GM23338 (cell line): ENCODE results near the gene CRY1. TPM values are rescaled to one million over a fixed set of nuclear protein-coding genes. Genes with fewer than 3 reads are reported as not detected.

Experiments used
- ATAC-seq: fragments of 200-7000 bp; cut with Tn5 transposase; 3 replicates; pipeline ENCODE4 v1.9.1; 2020
- DNase-seq: peaks from one replicate; pipeline ENCODE4 v3.0.0-alpha.2; 2015; ENCODE audit warnings: low spot score
- H2AFZ ChIP-seq: fragments of 200-600 bp; sonication (generic); 2 replicates; pipeline ENCODE4 v1.8.0; 2016; ENCODE audit warnings: antibody characterized with exemption, mild to moderate bottlenecking, moderate library complexity
- H3F3A ChIP-seq: fragments of 200-600 bp; sonication (generic); replicated peaks from 2 replicates; pipeline ENCODE4 v1.8.0; 2017; ENCODE audit warnings: antibody characterized with exemption, mixed run types, low read depth
- H3K27ac ChIP-seq: fragments of 200-600 bp; sonication (generic); 2 replicates; pipeline ENCODE4 v1.6.1; 2016; ENCODE audit warnings: low read depth
- H3K27me3 ChIP-seq: fragments of 200-600 bp; sonication (generic); 2 replicates; pipeline ENCODE4 v1.8.0; 2016; ENCODE audit warnings: mild to moderate bottlenecking, mixed run types, moderate library complexity; ENCODE audit not compliant: insufficient read depth
- H3K36me3 ChIP-seq: fragments of 200-600 bp; sonication (generic); 2 replicates; pipeline ENCODE4 v1.8.0; 2016; ENCODE audit warnings: mild to moderate bottlenecking; ENCODE audit not compliant: insufficient read depth
- H3K4me1 ChIP-seq: fragments of 200-600 bp; sonication (generic); 2 replicates; pipeline ENCODE4 v1.8.0; 2016; ENCODE audit warnings: mild to moderate bottlenecking, moderate library complexity; ENCODE audit not compliant: insufficient read depth
- H3K4me2 ChIP-seq: fragments of 200-600 bp; sonication (generic); 2 replicates; pipeline ENCODE4 v1.7.1; 2017; ENCODE audit warnings: mixed run types
- H3K4me3 ChIP-seq: fragments of 200-600 bp; sonication (generic); 2 replicates; pipeline ENCODE4 v1.6.1; 2016; ENCODE audit warnings: mixed run types
- H3K79me2 ChIP-seq: fragments of 200-600 bp; sonication (generic); replicated peaks from 2 replicates; pipeline ENCODE4 v1.8.0; 2017; ENCODE audit warnings: mild to moderate bottlenecking; ENCODE audit not compliant: insufficient read depth
- H3K9me2 ChIP-seq: fragments of 200-600 bp; sonication (generic); 2 replicates; pipeline ENCODE4 v1.8.0; 2017; ENCODE audit not compliant: insufficient read depth
- H4K20me1 ChIP-seq: fragments of 200-600 bp; sonication (generic); replicated peaks from 2 replicates; pipeline ENCODE4 v1.8.0; 2017; ENCODE audit warnings: mild to moderate bottlenecking; ENCODE audit not compliant: insufficient read depth
- H3K27ac Mint-ChIP-seq: 2 replicates; pipeline ENCODE4 v1.8.0; 2020; ENCODE audit warnings: inconsistent platforms, mild to moderate bottlenecking, moderate library complexity, mixed read lengths
- H3K27me3 Mint-ChIP-seq: 3 replicates; pipeline ENCODE4 v1.8.0; 2022; ENCODE audit warnings: low read depth, mild to moderate bottlenecking, moderate library complexity, mixed read lengths, inconsistent platforms; ENCODE audit not compliant: insufficient read depth, poor library complexity
- H3K36me3 Mint-ChIP-seq: 3 replicates; pipeline ENCODE4 v1.8.0; 2021; ENCODE audit warnings: low read depth, mild to moderate bottlenecking, inconsistent platforms, moderate library complexity, mixed read lengths
- H3K4me1 Mint-ChIP-seq: 3 replicates; pipeline ENCODE4 v1.8.0; 2020; ENCODE audit warnings: mild to moderate bottlenecking, inconsistent platforms, mixed read lengths
- H3K4me3 Mint-ChIP-seq: 3 replicates; pipeline ENCODE4 v1.8.0; 2021; ENCODE audit warnings: moderate library complexity, mild to moderate bottlenecking, inconsistent platforms, mixed read lengths
- H3K9me3 Mint-ChIP-seq: 3 replicates; pipeline ENCODE4 v1.8.0; 2020; ENCODE audit warnings: moderate library complexity, mild to moderate bottlenecking, inconsistent platforms, mixed read lengths
- CREB1 ChIP-seq: fragments of 250-450 bp; sonication (Bioruptor Pico); IDR thresholded peaks from 2 replicates; pipeline ENCODE4 v1.5.0; 2020; ENCODE audit warnings: low read depth, mild to moderate bottlenecking, moderate library complexity
- EZH2 ChIP-seq: fragments of 200-600 bp; sonication (generic); IDR thresholded peaks from one replicate; pipeline ENCODE4 v1.8.0; 2017; ENCODE audit warnings: antibody characterized with exemption, mild to moderate bottlenecking, low read depth; ENCODE audit not compliant: unreplicated experiment
- EZH2phosphoT487 ChIP-seq: fragments of 200-600 bp; sonication (generic); IDR thresholded peaks from one replicate; pipeline ENCODE4 v1.8.1; 2018; ENCODE audit warnings: antibody characterized with exemption; ENCODE audit not compliant: unreplicated experiment
- JUNB ChIP-seq: IDR thresholded peaks from one replicate; pipeline ENCODE4 v1.6.1; 2016; ENCODE audit warnings: antibody characterized with exemption; ENCODE audit not compliant: unreplicated experiment
- NANOG ChIP-seq: IDR thresholded peaks from 2 replicates; pipeline ENCODE4 v1.6.1; 2016; ENCODE audit warnings: antibody characterized with exemption, borderline replicate concordance
- POLR2AphosphoS5 ChIP-seq: IDR thresholded peaks from 2 replicates; pipeline ENCODE4 v1.6.1; 2016; ENCODE audit warnings: antibody characterized with exemption, low read depth
- STAT1 ChIP-seq: IDR thresholded peaks from one replicate; pipeline ENCODE4 v1.6.1; 2016; ENCODE audit warnings: antibody characterized with exemption; ENCODE audit not compliant: unreplicated experiment
- ZNF114 ChIP-seq: fragments of 250-450 bp; sonication (Bioruptor Pico); IDR thresholded peaks from 2 replicates; pipeline ENCODE4 v1.5.0; 2020; ENCODE audit warnings: mild to moderate bottlenecking, moderate library complexity
- ZNF331 ChIP-seq: fragments of 250-450 bp; sonication (Bioruptor Pico); IDR thresholded peaks from 2 replicates; pipeline ENCODE4 v1.5.0; 2020; ENCODE audit warnings: low read depth, mild to moderate bottlenecking, moderate library complexity
- polyA plus RNA-seq: library from polyadenylated mRNA; unstranded; fragments of >200 nt; fragmentation: Nextera tagmentation; extraction: Ambion mirVana; gene quantifications from 2 replicates; pipeline ENCODE4 v1.2.1, GENCODE V29; 2016
- total RNA-seq: library from RNA; depleted of rRNA; stranded (reverse); fragments of >200 nt; shearing (Covaris generic); gene quantifications from 2 replicates; pipeline ENCODE4 v1.2.3, GENCODE V29; 2014
- TF ChIP-seq, protein P1 (sequence below): fragments of 250-450 bp; sonication (Bioruptor Pico); IDR thresholded peaks from 2 replicates; pipeline ENCODE4 v1.5.0; 2020; ENCODE audit warnings: mild to moderate bottlenecking, moderate library complexity
- TF ChIP-seq, protein P2 (sequence below), 2 experiments: fragments of 200-600 bp in 1 of 2; sonication (generic) in 1 of 2; conservative IDR thresholded peaks; 2 replicates each; pipeline versions ENCODE4 v1.5.1 to v1.6.1; 2016 to 2017; ENCODE audit warnings: antibody characterized with exemption in 2 of 2, low read depth in 2 of 2, mild to moderate bottlenecking in 2 of 2, moderate library complexity in 1 of 2
- TF ChIP-seq, protein P3 (sequence below): IDR thresholded peaks from 2 replicates; pipeline ENCODE4 v1.6.1; 2016; ENCODE audit warnings: antibody characterized with exemption
- TF ChIP-seq, protein P4 (sequence below): IDR thresholded peaks from one replicate; pipeline ENCODE4 v1.6.1; 2018; ENCODE audit warnings: antibody characterized with exemption; ENCODE audit not compliant: unreplicated experiment

CRY1 gene
- total and polyA plus RNA-seq, 2 experiments from 2014 or later = 27.7 to 28.2 TPM

DNA sequence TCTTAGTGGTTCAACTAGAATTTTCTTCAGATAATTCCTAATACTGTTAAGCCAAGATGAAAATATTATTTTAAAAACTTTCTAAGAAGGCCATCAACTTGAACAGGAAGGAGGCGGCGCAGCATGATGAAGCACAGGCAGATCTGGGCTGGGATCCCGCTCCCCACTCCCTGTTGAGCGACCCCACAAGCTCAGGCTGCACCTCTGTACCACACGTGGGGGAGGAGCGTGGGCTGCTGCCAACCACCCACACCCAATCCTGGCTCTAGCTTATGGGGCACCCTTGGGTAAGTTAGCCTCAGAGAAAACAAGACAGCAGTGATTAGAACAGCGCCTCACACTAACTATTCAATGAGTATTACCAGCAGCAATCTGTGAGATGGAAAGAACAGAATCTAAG, 112.4 kb downstream of the CRY1 start:
- ATAC-seq (peak; percentile 45; the same call in 1 of the 3 replicates), DNase-seq (no peak)
- no peak overlapping the region for H3K27ac ChIP-seq
- Mint-ChIP-seq H3K9me3 (no peaks in the 10 kb centered on the region), H3K27me3 (peaks cover 5% of the 10 kb centered on the region), H3K27ac (no peak overlapping the region), H3K36me3 (peaks cover 20% of the 10 kb centered on the region), H3K4me1 (peaks cover 5% of the 10 kb centered on the region; the same call in 2 of the 3 replicates), H3K4me3 (no peak overlapping the region)
- no peaks in the 10 kb centered on the region; the same call in none of the 2 replicates for H4K20me1 ChIP-seq
- TF ChIP-seq, protein P1, sequence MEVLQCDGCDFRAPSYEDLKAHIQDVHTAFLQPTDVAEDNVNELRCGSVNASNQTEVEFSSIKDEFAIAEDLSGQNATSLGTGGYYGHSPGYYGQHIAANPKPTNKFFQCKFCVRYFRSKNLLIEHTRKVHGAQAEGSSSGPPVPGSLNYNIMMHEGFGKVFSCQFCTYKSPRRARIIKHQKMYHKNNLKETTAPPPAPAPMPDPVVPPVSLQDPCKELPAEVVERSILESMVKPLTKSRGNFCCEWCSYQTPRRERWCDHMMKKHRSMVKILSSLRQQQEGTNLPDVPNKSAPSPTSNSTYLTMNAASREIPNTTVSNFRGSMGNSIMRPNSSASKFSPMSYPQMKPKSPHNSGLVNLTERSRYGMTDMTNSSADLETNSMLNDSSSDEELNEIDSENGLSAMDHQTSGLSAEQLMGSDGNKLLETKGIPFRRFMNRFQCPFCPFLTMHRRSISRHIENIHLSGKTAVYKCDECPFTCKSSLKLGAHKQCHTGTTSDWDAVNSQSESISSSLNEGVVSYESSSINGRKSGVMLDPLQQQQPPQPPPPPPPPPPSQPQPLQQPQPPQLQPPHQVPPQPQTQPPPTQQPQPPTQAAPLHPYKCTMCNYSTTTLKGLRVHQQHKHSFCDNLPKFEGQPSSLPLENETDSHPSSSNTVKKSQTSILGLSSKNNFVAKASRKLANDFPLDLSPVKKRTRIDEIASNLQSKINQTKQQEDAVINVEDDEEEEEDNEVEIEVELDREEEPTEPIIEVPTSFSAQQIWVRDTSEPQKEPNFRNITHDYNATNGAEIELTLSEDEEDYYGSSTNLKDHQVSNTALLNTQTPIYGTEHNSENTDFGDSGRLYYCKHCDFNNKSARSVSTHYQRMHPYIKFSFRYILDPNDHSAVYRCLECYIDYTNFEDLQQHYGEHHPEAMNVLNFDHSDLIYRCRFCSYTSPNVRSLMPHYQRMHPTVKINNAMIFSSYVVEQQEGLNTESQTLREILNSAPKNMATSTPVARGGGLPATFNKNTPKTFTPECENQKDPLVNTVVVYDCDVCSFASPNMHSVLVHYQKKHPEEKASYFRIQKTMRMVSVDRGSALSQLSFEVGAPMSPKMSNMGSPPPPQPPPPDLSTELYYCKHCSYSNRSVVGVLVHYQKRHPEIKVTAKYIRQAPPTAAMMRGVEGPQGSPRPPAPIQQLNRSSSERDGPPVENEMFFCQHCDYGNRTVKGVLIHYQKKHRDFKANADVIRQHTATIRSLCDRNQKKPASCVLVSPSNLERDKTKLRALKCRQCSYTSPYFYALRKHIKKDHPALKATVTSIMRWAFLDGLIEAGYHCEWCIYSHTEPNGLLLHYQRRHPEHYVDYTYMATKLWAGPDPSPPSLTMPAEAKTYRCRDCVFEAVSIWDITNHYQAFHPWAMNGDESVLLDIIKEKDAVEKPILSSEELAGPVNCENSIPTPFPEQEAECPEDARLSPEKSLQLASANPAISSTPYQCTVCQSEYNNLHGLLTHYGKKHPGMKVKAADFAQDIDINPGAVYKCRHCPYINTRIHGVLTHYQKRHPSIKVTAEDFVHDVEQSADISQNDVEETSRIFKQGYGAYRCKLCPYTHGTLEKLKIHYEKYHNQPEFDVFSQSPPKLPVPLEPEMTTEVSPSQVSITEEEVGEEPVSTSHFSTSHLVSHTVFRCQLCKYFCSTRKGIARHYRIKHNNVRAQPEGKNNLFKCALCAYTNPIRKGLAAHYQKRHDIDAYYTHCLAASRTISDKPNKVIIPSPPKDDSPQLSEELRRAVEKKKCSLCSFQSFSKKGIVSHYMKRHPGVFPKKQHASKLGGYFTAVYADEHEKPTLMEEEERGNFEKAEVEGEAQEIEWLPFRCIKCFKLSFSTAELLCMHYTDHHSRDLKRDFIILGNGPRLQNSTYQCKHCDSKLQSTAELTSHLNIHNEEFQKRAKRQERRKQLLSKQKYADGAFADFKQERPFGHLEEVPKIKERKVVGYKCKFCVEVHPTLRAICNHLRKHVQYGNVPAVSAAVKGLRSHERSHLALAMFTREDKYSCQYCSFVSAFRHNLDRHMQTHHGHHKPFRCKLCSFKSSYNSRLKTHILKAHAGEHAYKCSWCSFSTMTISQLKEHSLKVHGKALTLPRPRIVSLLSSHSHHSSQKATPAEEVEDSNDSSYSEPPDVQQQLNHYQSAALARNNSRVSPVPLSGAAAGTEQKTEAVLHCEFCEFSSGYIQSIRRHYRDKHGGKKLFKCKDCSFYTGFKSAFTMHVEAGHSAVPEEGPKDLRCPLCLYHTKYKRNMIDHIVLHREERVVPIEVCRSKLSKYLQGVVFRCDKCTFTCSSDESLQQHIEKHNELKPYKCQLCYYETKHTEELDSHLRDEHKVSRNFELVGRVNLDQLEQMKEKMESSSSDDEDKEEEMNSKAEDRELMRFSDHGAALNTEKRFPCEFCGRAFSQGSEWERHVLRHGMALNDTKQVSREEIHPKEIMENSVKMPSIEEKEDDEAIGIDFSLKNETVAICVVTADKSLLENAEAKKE (CRISPR knock-in tag) = no peak
- TF ChIP-seq EZH2 (no peak), STAT1 (no peak), POLR2AphosphoS5 (no peak), ZNF331 (CRISPR knock-in tag) (no peak), JUNB (no peak), NANOG (no peak), EZH2phosphoT487 (no peak), ZNF114 (CRISPR knock-in tag) (no peak), CREB1 (CRISPR knock-in tag) (no peak)
- TF ChIP-seq, protein P2, sequence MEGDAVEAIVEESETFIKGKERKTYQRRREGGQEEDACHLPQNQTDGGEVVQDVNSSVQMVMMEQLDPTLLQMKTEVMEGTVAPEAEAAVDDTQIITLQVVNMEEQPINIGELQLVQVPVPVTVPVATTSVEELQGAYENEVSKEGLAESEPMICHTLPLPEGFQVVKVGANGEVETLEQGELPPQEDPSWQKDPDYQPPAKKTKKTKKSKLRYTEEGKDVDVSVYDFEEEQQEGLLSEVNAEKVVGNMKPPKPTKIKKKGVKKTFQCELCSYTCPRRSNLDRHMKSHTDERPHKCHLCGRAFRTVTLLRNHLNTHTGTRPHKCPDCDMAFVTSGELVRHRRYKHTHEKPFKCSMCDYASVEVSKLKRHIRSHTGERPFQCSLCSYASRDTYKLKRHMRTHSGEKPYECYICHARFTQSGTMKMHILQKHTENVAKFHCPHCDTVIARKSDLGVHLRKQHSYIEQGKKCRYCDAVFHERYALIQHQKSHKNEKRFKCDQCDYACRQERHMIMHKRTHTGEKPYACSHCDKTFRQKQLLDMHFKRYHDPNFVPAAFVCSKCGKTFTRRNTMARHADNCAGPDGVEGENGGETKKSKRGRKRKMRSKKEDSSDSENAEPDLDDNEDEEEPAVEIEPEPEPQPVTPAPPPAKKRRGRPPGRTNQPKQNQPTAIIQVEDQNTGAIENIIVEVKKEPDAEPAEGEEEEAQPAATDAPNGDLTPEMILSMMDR (conservative IDR thresholded peaks at IDR 0.05; ENCODE audit: low read depth in 2 of 2) = no peak
- TF ChIP-seq, protein P3, sequence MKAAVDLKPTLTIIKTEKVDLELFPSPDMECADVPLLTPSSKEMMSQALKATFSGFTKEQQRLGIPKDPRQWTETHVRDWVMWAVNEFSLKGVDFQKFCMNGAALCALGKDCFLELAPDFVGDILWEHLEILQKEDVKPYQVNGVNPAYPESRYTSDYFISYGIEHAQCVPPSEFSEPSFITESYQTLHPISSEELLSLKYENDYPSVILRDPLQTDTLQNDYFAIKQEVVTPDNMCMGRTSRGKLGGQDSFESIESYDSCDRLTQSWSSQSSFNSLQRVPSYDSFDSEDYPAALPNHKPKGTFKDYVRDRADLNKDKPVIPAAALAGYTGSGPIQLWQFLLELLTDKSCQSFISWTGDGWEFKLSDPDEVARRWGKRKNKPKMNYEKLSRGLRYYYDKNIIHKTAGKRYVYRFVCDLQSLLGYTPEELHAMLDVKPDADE = no peak
- TF ChIP-seq, protein P4, sequence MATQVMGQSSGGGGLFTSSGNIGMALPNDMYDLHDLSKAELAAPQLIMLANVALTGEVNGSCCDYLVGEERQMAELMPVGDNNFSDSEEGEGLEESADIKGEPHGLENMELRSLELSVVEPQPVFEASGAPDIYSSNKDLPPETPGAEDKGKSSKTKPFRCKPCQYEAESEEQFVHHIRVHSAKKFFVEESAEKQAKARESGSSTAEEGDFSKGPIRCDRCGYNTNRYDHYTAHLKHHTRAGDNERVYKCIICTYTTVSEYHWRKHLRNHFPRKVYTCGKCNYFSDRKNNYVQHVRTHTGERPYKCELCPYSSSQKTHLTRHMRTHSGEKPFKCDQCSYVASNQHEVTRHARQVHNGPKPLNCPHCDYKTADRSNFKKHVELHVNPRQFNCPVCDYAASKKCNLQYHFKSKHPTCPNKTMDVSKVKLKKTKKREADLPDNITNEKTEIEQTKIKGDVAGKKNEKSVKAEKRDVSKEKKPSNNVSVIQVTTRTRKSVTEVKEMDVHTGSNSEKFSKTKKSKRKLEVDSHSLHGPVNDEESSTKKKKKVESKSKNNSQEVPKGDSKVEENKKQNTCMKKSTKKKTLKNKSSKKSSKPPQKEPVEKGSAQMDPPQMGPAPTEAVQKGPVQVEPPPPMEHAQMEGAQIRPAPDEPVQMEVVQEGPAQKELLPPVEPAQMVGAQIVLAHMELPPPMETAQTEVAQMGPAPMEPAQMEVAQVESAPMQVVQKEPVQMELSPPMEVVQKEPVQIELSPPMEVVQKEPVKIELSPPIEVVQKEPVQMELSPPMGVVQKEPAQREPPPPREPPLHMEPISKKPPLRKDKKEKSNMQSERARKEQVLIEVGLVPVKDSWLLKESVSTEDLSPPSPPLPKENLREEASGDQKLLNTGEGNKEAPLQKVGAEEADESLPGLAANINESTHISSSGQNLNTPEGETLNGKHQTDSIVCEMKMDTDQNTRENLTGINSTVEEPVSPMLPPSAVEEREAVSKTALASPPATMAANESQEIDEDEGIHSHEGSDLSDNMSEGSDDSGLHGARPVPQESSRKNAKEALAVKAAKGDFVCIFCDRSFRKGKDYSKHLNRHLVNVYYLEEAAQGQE = no peak
- H2AFZ ChIP-seq = no peak overlapping the region
- no peak overlapping the region for H3K4me2 ChIP-seq
- 0 out of 2 replicates have a peak, but pooled peaks cover 4% of the 10 kb centered on the region for H3K79me2 ChIP-seq
- no peak overlapping the region for H3K4me3 ChIP-seq
- H3F3A ChIP-seq = no peaks in the 10 kb centered on the region
- no peaks in the 10 kb centered on the region for H3K27me3 ChIP-seq
- H3K36me3 ChIP-seq = no peaks in the 10 kb centered on the region
- H3K9me2 ChIP-seq = no peaks in the 10 kb centered on the region
- H3K4me1 ChIP-seq = no peaks in the 10 kb centered on the region
